Stimulated activated CD8-positive, alpha-beta memory T cell treated with anti-CD3 and anti-CD28 coated beads, Interleukin-4, amount 100 ng/mL, for 1 hour (primary cell): ENCODE data around the gene HCAR1.
"Not testable (repeated sequence)": the region's sequence is repeated elsewhere in the genome, so short reads cannot be mapped to it uniquely, and the experiment has no call there.

Source experiments
- DNase-seq, 2 donors: peaks; one replicate each; pipeline ENCODE4 v3.0.0-alpha.2; 2020; ENCODE audit warnings: low read depth in 2 of 2, low spot score in 1 of 2

The HCAR1 gene

DNA sequence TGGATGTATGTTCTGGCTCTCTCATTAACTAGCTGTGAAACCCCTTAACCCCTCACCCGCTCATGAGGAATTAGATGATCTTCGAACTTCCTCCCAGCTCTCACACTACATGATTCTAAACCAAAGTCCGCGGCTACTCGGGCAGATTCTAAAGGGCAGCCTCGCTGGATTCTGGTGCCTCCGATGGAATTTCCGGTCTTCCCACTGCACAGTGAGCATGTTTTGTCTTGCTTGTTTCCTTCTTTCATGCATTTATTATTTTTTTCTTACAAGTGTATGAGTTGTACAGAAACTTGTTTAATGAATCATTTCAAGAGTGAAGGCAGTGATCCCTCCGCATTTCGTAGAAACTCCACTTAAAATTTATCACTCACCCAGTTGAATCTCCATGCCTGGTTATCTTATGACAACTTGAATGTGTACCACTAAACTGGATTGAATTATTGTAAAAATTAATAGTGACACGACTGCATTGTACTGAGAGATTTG, 9.5 kb downstream of the HCAR1 start:
- no peak for DNase-seq

DNA sequence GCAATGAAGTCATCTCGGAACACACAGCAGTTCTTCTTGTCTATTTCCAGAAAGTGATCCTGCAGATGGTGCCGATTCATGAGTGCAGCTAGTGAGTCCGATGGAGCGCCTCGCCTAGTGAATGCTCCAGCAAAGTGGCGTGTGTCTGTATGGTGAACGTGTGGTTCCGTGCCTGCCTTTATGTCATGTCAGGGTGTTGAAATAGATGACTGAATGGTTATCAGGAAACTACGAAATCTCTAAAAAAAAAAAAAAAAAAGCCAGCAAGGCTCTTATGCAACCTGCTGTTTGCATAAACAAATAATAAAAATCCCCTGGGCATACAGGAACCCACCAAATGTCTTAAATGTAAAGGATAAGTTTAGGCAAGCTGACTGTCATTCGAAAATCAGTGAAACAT, 14.0 kb downstream of the HCAR1 start, which contains the start of gene HCAR3:
Gene HCAR3, minus strand, starts transcription at position 154 of the 400 bp plus-strand sequence. Its CDS starts 74 bp downstream, at position 80.
- DNase-seq: not testable (repeated sequence)

DNA sequence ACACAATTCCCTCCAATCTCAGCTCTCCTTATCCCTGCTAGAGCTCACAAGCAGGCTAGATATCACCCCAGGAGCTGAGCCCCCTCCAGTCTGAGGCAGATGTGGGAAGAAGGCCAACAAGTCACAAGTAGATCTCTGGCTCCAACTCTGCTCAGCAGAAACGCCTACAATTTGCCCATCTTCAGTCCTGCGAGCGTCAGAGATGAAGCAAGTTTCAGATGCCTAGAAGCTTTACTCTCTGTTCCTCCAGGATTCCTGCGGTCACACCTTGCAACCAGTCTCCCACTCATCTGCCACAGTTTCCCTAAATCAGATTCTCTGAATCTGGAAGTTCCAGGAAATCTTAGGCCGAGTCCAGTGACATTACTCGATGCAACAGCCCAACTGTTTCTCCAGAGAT, 15.4 kb downstream of the HCAR1 start:
- not testable (repeated sequence) for DNase-seq

DNA sequence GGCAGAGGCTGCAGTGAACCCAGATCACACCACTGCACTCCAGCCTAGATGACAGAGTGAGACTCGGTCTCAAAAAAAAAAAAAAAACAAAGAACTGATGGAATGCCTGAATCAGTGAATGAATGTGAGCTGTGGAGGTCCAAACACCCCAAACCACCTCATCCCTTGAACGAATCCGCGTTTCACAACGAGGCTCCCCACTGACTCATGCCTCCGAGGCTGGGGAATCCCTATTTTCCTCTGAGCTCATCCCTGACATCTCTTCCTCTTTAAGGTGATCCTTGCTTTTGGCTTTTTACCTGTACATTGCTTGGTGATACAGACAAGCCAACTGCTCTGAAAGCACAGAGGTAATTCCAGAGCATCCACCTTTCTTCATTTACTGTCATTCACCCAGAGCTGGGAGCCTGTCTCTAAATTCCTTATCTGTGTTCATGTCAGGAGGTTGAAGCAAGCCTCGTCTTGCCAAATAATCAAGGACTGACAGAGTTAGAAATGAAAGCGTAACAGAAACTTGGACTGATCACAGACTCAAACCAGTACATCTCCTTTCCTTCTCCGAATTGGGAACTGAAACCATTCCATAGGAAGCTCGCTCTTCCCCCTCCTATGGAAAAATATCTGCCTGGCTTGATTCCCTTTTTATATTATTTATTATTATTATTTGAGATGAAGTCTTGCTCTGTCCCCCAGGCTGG, 17.0 kb downstream of the HCAR1 start:
- not testable (repeated sequence) for DNase-seq

DNA sequence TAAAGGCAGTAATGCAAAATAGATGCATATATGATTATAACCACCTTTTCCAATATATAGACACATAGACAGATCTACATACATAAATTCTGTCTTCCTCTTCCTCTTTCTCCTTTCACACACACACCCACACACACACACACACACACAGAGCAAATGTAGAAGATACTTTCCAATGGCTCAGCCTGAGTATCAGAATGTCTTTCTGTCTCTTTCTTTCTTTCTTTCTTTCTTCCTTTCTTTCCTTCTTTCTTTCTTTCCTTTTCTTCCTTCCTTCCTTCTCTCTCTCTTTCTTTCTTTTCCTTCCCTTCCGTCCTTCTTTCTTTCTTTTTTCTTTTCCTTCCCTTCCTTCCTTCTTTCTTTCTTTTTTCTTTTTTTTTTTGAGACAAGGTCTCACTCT, 19.4 kb downstream of the HCAR1 start:
- not testable (repeated sequence) for DNase-seq

DNA sequence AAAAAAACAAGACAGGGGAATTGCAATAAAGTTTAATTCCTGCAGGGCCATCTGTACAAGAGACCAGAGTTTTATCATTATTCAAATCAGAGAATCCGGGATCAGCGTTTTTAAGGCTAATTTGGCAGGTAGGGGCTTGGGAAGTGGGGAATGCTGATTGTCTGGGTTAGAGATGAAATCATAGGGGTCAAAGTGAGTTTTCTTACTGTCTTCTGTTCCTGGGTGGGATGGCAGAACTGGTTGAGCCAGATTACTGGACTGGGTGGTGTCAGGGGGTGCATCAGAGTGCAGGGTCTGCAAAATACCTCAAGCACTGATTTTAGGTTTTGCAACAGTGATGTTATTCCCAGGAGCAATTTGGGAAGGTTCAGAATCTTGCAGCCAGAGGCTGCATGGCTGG, 20.3 kb downstream of the HCAR1 start:
- not testable (repeated sequence) for DNase-seq

DNA sequence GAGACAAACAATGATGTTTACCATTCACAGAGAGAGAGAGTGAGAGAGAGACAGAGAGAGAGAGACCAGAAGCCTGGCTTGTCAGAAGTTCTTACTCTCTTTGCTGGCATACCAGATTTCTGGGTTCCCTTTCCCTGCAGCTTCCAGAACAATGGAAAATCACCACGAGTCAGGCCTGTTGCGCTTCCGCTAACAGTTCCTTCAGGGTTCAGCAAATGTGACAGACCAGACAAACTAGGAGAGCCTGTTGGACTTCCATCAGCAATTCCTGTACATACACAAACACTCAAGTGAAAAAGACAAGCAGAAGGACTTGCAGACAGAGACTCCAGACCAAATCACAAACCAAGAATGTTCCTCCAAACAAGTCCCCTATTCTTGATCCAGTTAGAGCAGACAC, 21.4 kb downstream of the HCAR1 start:
- not testable (repeated sequence) for DNase-seq

DNA sequence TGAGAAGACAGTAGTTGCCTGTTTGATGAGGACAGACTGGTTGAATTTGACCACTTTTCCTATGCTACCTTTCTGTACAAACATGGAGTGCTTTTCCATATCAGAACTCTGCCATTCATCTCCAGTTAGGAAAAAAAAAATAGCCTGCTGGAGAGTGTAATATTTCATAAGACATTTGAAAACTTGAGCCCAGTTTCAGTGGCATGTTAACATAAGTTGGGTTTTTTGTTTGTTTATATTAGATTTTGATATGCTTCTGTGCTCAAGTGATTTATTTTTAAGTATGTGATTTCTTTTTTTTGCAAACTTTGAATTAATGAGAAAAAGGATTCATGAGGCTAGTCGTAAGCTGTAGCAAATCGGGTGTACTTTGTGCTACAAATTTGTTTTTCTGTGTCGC, 26.8 kb downstream of the HCAR1 start:
- DNase-seq: not testable (repeated sequence)

DNA sequence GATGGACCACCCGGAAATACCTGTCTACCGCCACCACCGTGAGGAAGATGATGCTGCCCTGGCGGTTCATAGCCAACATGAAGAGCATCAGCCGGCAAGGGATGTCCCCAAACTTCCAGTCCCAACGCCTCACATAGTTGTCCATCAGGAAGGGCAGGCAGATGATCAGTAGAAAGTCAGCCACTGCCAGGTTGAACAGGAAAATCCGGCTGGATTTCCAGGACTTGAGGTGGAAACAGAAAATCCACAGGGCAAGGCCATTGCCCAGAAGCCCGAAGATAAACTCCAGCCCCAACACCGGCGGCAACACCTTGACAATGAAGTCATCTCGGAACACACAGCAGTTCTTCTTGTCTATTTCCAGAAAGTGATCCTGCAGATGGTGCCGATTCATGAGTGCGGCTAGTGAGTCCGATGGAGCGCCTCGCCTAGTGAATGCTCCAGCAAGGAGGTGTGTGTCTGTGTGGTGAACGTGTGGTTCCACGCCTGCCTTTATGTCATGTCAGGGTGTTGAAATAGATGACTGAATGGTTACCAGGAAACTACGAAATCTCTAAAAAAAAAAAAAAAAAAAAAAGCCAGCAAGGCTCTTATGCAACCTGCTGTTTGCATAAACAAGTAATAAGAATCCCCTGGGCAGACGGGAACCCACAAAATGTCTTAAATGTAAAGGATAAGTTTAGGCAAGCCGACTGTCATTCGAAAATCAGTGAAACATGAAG, 27.6 kb downstream of the HCAR1 start, which contains the start of gene HCAR2:
Gene HCAR2, minus strand, starts transcription at position 468 of the 722 bp plus-strand sequence. Its CDS starts 74 bp downstream, at position 394.
- not testable (repeated sequence) for DNase-seq

DNA sequence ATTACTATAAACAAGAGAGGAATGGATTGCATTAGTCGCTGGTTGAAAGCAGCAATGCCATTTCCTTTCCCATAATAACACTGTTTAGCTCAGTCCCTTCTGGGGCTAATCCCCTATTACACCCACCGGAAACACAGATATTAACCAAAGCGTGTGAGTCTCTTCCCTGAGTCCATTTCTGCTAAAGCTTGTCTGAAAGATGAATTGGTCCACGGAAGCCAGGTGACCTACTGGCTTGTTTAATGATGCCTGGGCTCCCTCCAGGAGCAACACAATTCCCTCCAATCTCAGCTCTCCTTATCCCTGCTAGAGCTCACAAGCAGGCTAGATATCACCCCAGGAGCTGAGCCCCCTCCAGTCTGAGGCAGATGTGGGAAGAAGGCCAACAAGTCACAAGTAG, 29.2 kb downstream of the HCAR1 start:
- not testable (repeated sequence) for DNase-seq

DNA sequence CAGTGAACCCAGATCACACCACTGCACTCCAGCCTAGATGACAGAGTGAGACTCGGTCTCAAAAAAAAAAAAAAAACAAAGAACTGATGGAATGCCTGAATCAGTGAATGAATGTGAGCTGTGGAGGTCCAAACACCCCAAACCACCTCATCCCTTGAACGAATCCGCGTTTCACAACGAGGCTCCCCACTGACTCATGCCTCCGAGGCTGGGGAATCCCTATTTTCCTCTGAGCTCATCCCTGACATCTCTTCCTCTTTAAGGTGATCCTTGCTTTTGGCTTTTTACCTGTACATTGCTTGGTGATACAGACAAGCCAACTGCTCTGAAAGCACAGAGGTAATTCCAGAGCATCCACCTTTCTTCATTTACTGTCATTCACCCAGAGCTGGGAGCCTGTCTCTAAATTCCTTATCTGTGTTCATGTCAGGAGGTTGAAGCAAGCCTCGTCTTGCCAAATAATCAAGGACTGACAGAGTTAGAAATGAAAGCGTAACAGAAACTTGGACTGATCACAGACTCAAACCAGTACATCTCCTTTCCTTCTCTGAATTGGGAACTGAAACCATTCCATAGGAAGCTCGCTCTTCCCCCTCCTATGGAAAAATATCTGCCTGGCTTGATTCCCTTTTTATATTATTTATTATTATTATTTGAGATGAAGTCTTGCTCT, 30.5 kb downstream of the HCAR1 start:
- not testable (repeated sequence) for DNase-seq

DNA sequence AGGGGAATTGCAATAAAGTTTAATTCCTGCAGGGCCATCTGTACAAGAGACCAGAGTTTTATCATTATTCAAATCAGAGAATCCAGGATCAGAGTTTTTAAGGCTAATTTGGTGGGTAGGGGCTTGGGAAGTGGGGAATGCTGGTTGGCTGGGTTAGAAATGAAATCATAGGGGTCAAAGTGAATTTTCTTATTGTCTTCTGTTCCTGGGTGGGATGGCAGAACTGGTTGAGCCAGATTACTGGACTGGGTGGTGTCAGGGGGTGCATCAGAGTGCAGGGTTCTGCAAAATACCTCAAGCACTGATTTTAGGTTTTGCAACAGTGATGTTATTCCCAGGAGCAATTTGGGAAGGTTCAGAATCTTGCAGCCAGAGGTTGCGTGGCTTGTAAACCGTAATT, 33.7 kb downstream of the HCAR1 start:
- DNase-seq: not testable (repeated sequence)

DNA sequence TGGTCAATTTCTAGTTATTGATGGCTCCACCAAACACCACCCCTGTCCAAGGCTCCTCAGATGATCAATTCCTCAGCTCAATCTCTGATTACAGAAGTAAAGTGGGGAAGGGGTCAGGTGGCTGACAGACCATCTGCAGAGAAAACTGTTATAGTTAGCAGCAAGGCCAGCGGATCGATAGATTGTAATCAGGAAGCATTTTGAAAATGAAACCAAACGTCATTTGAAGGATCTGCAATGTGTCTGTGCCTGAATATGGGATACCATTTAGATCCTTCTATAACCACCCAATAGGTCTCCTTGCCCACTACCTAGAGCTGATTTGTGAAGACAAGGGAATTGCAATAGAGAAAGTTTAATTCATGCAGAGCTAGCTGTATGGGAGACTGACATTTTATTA, 39.1 kb downstream of the HCAR1 start:
- DNase-seq: no peak

DNA sequence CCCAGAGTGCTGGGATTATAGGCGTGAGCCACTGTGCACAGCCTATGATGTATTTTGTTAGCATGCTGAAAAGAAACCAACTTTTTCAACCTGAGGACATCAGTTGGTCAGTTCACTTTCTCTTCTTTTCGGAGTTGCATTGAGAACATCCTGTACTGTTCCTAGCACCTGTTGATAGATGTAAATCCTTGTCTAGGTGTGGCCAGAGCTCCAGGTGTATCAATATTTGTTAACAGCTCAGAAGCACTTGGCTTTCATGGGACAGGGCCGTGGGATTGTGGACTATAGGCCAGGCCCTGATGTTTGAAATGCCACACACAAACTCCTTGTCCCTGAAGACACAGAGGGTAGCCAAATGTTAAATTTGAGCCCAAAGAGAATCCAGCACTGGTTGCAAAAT, 42.4 kb downstream of the HCAR1 start:
- no peak for DNase-seq

DNA sequence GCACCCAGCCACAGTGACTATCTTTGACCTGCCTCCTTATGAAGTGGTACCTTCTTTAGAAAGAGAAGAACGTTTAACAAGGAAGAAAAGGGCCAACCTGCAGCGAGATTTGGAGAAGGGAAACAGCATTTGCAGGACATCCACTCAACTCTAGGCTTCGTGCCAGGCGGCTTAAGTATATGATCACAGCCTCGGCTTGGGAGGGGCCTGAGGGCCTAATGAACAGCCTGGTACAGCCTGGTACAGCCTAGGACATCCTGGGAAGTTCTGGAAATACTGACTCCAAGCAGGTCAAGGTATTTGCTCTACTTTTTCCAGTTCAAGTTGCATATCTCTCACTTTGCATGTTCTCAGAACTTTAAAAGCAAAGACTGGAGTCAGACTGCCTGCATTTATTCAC, 43.6 kb downstream of the HCAR1 start:
- DNase-seq: no peak

DNA sequence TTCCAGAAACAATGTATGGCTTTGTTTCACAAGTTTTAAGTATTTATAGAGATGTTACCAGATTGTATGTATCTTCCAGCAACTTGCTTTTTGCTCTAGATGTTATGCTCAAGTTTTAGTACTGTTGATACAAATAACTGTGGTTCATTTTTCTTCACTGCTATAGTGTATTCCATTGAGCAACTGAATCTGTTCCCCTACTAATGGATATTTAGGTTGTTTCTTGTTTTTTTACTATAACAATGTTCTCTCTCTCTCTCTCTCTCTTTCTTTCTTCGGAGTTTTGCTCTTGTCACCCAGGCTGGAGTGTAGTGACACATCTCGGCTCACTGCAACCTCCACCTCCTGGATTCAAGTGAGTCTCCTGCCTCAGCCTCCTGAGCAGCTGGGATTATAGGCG, 44.1 kb downstream of the HCAR1 start:
- DNase-seq: no peak

DNA sequence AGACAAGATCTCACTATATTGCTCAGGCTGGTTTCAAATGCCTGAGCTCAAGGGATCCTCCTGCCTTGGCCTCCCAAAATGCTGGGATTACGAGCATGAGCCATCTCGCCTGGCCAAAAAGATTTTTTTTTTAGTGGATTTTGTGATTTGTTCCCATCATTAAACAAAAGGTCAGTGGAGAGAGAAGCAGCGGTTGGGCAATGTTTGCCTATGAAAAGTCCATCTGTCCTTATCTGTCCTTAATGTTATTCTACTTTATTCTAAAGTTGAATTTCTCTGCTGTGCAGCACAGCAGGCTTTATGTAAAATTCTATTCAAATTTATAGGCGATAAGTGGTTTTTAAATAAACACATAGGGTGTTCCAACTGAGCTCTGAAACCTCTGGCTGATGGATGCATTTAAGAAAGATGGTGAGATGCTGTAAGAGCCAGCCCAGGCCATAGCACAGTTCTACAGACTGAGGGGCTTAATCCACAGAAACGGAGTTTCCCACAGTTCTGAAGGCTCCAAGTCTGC, 46.3 kb downstream of the HCAR1 start:
- DNase-seq: no peak

DNA sequence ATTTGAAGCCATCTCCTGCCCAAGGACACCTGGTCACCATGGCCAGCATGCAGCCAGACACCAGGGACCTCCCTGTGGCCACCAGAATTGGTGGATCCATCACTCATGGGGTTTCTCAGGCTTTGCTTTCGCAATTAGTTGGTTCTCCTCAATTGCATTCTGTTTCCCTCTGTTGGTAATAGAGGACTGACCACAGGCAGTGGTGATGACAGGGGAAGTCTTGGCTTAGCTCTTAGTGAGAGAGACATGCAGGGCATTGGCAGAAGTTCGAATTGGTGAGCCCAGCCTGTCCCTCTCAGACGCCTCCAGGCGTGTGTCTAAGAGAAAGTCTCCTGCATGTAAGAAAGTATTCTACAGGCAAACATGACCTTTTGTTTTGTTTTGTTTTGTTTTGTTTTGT, 48.8 kb downstream of the HCAR1 start:
- no peak for DNase-seq

DNA sequence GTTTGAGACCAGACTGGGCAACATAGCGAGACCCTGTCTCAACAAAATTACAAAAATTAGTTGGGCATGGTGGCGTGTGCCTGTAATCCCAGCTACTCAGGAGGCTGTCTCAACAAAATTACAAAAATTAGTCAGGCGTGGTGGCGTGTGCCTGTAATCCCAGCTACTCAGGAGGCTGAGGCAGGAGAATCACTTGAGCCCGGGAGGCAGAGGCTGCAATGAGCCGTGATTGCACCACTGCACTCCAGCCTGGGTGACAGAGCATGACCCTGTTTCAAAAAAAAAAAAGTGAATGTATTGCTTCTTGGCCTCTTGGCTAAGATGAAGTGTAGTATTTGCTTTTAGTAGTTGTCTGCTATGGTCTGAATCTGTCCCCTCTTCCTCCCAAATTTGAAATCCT, 49.7 kb downstream of the HCAR1 start:
- DNase-seq: not testable (repeated sequence)

DNA sequence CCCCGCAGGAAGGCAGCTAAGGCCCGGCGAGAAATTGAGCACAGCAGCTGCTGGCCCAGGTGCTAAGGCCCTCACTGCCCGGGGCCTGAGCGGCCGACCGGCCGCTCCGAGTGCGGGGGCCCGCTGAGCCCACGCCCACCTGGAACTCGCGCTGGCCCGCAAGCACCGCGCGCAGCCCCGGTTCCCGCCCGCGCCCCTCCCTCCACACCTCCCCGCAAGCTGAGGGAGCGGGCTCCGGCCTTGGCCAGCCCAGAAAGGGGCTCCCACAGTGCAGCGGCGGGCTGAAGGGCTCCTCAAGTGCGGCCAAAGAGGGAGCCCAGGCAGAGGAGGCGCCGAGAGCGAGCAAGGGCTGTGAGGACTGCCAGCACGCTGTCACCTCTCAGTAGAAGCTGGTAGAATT, 53.9 kb downstream of the HCAR1 start:
- DNase-seq: not testable (repeated sequence)
